Fibroblast of skin of left quadriceps (primary cell): ENCODE results near the gene ZNF862.
"Not testable (repeated sequence)": the region's sequence is repeated elsewhere in the genome, so short reads cannot be mapped to it uniquely, and the experiment has no call there.

ENCODE experiments used
- DNase-seq, 2 experiments: peaks; one replicate each; pipeline ENCODE4 v3.0.0-alpha.2; 2013; ENCODE audit warnings: low read depth in 2 of 2

ZNF862 gene

DNA sequence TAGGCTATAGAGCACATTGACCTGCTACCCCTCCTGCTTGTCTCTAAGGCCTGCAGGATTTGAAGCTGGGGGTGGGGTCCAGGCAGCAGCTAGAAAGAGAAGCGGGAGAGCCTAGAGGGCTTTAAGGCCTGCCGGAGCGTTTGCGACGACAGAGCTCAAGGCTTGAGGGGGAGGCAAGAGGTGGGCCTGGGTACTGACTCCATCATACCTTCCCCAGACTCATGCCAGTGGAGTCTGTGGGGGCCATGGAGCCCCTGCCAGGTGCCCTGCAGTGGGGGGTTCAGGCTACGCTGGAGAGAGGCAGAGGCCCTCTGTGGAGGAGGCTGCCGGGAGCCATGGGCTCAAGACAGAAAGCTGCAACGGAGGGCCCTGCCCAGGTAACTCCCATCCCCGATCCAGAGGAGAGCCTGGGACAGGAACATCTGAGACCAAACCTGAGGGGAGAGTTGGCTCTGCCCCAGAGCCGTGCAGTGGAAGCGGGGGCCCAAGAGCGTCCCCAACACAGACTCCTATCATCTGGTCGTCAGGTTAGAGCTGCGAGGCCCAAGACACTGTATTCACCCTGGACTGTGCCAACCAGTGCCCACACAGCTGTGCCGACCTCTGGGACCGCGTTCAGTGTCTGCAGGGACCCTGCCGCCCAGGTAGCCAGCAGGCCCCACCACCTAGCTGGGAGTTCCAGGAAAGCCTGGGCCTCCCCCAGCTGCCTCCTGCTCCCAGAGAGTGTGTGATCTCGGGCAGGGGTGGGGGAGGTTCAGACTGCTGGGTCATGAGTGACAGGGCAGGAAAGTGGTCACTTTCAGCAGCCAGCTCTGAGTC is 13.2 kb upstream of the ZNF862 start:
- no peak for DNase-seq

DNA sequence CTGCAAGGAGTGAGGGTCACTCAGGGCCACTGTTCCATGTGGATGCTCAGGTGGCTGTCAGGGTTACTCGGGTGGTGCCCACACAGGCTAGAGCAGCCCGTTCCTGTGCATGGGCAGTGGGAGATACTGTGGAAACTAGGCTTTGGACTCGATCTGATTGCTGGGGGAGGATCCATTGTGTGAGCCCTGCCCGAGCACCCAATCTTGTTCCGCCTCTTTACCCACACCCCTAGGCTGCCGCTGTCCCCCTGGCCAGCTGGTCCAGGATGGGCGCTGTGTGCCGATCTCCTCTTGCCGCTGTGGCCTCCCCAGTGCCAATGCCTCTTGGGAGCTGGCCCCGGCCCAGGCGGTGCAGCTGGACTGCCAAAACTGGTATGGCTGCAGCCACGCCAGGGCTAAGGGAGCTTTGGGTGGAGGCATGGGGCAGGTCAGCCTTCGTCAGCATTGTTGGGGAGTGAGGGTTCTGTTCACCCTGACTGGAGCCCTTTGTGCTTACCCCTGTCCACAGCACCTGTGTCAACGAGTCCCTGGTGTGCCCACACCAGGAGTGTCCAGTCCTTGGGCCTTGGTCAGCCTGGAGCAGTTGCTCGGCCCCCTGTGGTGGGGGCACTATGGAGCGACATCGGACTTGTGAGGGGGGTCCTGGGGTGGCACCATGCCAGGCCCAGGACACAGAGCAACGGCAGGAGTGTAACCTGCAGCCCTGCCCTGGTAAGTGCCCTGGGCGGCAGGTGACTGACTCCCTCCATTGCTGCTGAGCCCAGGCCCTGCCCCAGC is 12.4 kb upstream of the ZNF862 start:
- DNase-seq, result no peak

DNA sequence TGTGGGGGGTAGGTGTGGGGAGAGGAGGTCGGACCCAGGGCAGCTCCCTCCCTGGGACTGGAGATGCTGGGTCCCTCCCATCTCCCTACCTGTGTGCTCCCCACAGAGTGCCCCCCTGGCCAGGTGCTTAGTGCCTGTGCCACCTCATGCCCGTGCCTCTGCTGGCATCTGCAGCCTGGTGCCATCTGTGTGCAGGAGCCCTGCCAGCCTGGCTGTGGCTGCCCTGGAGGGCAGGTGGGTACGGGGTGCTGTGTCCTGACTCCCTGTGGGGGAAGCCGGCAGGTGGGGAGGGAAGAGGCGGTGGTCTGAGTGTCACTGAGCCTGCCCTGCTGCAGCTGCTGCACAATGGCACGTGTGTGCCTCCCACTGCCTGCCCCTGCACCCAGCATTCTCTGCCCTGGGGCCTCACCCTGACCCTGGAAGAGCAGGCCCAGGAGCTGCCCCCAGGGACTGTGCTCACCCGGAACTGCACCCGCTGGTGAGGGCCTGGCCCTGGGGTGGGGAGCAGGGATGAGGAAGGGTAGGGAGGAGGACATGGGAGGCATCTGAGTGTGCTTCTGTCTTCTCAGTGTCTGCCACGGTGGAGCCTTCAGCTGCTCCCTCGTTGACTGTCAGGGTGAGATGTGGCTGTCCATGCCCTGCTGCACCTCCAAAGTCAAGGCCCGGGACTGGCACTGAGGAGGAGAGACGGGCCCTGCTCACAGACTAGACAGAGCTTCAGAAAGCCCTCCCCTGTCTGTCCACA is 11.7 kb upstream of the ZNF862 start:
- no peak for DNase-seq

DNA sequence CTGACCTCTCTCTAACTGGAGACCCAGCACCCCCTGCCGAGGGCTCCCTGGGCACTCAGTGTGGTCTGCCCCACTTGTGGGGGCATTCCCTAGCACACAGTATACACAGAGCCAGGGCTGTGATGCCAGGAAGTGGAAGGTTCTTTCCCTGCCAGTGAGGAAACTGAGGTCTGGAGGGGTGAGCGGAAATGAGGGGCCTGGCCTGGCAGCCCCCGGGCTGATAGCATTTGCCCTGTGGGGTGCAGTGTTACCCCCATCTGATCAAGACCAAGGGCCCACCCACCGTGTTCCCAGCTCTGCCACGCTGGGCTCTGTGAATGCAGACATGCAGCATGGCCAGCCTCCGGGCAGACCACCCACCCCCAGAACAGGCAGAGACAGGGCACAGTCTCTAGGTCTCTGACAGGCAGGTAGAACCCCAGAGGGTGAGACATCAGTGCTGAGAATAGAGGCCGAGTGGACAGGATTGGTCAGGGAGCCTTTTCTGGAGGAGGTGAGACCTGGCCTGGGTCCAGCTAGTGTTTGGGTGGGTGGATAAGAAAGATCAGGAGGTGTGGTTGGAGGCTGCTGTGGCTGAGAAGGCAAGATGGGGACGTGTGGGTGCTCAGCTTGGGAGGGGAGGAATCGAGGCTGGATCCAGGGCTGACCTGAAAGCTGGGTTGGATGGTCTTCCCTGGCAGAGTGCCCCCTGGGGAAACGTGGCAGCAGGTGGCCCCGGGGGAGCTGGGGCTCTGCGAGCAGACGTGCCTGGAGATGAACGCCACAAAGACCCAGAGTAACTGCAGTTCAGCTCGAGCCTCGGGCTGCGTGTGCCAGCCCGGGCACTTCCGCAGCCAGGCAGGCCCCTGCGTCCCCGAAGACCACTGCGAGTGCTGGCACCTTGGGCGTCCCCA is 10.8 kb upstream of the ZNF862 start:
- DNase-seq, result no peak

DNA sequence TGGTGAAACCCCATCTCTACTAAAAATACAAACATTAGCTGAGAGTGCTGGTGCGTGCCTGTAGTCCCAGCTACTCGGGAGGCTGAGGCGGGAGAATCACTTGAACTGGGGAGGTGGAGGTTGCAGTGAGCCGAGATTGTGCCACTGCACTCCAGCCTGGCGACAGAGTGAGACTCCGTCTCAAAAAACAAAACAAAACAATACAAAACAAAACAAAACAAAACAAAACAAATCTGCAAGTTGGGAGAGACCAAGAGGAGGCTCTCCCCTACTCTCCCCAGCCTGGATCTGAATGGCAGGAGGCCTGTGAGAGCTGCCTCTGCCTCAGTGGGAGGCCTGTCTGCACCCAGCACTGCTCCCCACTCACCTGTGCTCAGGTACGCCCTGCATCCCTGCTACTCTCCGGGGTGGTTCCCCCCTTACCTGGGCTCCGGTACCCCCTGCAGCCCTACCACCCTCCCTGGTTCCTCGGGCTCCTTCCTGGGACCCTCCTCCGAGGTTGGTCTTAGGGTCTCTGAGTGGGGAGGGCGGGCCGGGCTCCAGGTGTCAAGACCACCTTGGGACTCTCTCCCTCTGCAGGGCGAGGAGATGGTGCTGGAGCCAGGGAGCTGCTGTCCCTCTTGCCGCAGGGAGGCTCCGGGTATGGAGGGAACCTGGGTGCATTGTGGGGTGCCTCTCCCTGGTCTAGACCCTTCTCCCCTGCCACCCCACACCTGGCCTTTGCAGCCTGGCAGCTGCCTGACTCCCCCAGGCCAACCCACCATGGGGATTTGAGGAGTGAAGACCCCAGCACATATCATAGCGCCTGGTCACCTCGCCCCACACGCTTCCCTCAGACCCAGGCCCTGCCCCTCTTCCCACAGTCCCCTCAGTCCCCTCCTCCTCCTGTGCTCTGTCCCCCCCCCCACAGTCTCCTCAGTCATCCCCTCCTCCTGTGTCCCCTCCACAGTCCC is 9.5 kb upstream of the ZNF862 start:
- DNase-seq, result no peak

DNA sequence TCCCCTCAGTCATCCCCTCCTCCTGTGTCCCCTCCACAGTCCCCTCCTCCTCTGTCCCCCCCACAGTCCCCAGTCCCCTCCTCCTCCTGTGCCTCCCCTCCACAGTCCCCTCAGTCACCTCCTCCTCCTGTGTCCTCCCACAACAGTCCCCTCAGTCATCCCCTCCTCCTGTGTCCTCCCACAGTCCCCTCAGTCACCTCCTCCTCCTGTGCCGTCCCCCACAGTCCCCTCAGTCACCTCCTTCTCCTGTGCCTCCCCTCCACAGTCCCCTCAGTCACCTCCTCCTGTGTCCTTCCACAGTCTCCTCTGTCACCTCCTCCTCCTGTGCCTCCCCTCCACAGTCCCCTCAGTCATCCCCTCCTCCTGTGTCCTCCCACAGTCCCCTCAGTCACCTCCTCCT is 7.6 kb upstream of the ZNF862 start:
- DNase-seq, result not testable (repeated sequence)

DNA sequence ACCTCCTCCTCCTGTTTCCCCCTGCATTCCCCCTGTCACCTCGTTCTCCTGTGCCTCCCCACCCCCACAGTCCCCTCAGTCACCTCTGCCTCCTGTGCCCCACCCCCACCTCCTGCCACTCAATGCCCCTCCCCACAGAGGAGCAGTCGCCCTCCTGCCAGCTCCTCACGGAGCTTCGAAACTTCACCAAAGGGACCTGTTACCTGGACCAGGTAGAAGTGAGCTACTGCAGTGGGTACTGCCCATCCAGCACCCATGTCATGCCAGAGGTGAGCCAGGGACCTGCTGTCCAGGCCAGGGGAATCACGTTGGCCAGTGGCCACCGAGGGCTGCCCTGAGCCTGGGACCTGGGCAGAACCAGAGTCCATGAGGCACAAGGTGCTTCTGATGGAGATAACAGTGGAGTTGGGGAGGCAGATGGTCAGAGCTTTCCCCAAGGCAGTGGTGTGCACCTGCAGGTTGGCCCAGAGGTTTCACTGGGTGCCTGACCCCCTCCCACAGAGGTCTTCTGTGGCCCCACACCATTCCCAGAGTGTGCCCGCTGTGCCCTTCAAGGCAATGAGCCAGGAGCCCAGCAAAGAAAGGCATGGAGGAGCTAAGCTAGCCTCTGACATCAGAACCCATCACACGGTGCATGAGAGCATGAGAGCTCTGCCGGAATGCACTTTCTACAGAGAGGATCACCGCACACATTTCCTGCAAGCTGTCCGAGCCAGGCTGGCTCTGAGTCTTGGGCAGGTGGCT is 7.0 kb upstream of the ZNF862 start:
- no peak for DNase-seq

DNA sequence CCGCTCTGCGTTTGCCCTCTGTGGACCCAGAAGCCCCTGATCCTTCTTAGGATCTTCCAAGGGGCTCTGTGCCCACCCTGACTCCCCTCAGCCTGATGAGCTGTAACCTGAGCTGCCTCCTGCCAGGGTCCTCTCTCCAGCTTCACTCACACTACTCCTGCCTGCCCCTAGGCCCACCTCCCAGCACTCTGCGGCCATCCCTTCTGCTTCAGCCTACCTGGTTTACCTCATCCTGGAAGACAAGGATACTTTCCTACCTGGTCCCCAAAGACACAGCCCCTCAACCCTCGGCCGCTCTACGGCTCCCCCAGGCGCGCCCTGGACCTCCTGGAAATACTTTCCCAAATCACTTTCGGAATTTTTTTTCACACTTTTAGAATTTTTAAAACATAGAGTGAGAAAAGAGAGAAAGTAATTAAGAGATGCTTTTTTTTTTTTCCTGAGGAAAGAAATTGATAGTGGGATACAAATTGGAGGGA is 6.4 kb upstream of the ZNF862 start:
- no peak for DNase-seq

DNA sequence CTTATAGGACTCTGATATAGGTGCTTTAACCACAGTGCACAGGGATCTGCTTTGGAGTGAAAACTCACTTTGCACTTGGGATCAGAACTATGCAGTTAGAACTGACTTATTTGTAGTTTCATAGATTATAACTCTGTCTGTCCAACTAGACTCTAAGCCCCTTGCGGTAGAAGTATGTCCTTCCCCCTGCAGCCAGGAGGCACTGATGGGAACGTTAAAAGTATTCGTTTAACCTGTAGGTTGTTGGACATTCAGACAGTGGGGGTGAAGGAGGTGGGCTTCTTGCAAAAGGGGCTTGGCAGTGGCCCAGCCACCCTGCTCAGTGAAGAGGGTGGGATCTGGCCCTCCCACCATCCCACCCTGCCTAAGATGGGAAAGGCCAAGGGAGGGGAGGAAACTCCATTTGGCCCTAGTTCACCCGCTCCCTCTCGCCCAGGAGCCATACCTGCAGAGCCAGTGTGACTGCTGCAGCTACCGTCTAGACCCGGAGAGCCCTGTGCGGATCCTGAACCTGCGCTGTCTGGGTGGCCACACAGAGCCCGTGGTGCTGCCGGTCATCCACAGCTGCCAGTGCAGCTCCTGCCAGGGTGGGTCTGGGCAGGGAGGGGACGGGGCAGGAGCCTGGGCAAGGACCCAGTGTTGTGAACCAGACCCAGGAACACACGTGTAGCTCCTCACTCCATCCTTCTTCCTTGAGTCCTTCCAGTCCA is 5.7 kb upstream of the ZNF862 start:
- no peak for DNase-seq

DNA sequence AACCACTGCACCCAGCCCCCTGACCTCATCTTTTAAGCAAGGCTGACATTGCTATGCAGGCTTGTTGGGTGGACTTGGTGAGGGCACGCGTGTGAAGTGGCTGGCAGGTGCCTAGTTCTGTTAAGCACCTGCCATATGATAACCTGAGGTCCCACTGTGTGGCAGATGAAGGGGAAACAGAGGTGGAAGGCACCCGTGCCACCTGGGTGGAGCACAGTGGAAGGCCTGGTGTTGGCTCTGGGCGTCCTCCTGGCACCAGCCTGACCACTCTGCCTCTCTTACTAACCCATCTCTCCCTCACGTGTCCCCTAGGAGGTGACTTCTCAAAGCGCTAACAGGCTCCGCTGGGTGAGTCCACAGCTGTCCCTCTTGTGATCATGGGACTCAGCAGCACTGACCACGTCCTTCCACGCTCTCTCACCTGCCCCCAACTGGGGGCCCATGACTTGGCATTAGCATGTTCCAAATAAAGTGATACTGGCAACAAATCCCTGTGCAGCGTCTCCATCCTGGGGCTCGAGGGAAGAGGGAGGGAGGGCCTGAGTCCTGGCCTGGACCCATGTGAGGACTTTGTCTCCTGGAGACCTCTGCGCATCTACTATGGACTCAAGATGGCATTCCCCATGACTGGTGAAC is 4.6 kb upstream of the ZNF862 start:
- DNase-seq, result no peak

DNA sequence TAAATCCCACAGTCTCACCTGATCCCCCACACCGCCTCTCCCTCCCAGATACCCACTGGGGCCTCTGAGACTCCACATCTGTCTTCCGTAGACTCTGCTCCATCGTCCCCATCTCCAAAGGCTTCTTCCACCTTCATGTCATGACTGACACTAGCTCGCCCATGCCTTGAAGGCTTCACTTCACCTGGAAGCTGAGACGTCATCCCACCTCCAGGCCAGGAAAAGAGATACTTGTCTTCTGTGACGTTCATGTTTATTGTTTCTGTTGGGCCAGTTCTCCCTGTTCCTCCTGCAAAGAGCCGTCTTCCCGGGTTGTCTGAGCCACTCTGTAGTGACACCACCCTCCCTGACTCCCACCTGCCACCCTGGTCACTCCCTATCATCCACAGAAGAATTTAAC is 3.6 kb upstream of the ZNF862 start:
- DNase-seq, result no peak

DNA sequence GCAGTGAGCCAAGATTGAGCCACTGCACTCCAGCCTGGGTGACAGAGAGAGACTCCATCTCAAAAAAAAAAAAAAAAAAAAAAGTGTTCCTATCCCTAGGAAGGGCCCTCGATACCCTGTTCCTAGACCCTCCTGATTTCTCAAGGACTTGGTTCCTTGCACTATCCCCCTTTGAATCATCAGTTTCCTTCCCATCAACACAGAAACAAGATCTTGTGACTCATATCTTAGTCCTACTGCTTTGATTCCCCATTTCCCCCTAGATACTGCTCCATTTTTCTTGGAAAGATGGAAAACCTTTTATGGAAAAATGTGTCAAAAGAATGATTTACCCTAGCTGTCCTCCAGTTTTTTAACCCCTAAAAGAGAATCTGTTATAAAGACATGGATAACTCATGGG is 1.7 kb upstream of the ZNF862 start:
- no peak for DNase-seq

DNA sequence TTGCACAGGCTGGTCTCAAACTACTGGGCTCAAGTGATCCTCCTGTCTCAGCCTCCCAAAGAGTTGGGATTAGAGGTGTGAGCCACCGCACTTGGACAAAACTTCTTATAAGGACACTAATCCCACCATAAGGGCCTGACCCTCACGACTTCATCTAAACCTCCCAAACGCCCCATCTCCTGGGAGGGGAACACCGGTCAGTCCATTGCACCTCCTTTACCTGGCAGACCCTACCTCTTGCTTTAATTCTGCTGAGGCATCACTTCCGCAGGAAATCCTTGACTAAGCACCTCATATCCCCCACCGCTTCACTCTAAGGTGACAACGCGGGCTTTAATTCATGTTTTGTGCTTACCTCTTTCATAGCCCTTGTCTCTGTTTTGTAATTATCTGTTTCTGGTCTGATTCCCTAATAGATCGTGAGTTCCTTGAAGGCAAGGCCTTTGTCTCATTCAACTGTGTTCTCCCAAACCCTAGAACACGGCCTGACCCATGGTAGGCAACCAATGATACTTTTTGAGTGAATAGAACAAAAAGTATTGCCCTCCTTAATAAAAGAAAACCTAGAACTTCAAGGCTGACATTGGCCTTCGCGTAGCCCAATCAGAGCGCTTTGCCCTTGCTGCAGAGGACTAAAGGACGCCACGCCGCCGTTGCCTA is 481 bp upstream of the ZNF862 start:
- DNase-seq, result no peak

DNA sequence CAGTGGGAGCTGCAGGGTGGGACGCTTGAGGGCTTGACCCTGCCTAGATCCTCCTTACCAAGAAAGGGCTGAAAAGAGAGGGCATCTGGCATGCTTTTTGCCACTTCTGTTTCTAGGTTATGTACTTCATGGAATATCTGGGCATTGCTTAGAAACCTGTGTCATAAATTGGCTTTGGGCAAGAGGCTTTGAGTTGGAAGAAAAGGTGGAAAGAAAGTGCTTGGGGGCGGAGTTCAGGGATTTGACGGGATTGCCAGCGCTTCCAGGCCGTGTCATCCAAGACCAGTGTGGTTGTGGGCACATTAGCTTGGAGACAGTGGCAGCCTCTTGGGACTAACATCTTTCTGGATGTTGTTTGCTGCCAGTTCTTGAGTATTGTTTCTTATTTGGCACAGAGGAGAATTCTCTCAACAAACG is 825 bp downstream of the ZNF862 start:
- DNase-seq, result no peak

DNA sequence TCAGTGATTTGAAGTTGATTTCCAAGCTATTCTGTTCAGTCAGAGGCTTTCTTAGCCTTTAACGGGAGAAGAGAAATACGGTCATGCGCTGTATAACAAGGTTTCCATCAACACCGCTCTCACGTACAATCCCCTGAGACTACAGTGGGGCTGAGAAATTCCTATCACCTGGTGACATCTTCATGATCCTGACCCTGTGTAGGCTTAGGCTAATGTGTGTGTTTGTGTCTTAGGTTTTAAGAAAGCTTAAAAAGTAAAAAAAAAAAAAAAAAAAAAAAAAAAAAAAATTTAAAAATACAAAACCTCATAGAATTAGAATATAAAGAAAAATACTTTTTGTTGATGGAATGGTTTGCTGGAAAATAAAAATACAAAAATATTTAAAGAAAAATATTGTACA is 1.8 kb downstream of the ZNF862 start:
- no peak for DNase-seq

DNA sequence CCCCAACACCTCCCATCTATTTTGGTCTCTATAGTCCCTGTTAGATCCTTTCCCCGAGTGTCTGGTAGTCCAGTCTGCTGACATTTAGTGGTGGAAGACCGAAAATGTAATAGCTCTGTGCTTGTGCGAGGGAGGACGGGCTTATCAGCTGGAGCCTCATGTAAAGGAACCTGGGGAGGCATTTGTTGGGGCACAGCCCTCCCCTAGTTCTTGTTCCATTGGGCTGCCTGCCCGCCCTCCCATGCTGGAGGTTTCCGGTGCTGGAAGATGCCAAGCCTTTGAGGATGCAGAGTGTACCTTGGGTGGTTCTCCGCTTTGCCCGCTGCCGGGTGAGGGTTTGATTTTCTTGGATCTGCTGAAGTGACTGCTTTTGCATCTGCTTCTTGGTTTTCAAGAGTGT is 5.4 kb downstream of the ZNF862 start:
- DNase-seq, result no peak

DNA sequence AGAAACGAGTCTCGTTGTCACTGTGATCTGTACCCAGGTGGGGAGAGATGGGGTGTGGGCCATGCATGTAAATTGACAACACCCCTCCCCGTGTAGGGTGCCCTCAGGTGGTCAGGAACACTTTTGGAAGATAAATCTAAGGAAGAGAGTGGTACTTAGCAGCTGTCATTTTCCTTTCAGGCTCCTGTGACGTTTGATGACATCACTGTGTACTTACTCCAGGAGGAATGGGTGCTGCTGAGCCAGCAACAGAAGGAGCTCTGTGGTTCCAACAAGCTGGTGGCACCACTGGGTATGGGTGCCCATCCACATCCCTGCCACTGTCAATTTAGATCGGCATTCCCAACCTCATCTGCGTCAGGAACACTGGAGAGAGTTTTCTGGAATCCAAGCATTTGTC is 6.3 kb downstream of the ZNF862 start:
- no peak for DNase-seq
